HG03159 (cell line): Measurements from ENCODE around the gene PCNX3.

Experiments
- ATAC-seq: cut with Tn5 transposase; IDR thresholded peaks from one replicate; pipeline ENCODE4 v1.9.1; 2021; ENCODE audit warnings: mild to moderate bottlenecking, moderate library complexity; ENCODE audit not compliant: unreplicated experiment

The PCNX3 gene

DNA sequence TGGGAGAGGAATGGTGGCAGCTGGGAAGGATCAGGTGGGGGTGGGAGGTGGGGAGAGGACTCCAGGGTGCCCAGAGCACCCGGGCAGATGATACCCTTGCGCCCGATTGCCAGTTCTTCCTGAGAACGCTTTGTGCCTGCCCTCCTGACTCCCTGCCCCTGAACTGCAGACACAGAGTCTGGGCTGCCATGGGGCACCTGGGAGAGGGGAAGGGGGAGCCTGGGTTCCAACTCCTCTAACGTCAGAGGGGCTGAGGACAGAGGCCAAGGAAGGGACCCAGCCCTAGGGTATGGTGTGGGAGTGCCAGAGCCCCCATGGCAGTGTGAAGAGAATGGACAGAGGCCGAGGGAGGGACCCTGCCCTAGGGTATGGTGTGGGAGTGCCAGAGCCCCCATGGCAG lies 19.1 kb upstream of the PCNX3 start:
- ATAC-seq = no peak

DNA sequence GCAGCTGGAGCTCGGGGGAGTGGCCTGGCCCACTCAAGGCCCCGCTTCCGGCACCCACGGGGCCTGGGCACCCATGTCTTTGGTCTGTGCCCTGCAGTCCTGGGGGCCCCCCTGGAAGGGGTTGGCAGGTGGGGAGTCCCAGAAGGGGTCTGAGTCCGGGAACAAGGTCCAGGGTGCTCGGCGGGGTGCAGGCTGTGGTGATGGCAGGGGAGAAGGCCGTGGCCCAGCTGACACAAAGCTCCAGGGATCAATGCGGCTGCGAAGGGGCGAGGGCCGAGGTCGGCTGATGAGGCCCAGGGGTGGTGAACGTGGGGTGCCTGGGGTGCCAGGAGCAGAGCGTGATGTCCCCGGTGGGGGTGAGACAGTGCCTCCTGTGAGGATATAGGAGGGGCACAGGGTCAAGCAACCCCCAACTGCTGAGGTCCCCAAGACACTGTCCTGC lies 17.3 kb upstream of the PCNX3 start:
- no peak for ATAC-seq

DNA sequence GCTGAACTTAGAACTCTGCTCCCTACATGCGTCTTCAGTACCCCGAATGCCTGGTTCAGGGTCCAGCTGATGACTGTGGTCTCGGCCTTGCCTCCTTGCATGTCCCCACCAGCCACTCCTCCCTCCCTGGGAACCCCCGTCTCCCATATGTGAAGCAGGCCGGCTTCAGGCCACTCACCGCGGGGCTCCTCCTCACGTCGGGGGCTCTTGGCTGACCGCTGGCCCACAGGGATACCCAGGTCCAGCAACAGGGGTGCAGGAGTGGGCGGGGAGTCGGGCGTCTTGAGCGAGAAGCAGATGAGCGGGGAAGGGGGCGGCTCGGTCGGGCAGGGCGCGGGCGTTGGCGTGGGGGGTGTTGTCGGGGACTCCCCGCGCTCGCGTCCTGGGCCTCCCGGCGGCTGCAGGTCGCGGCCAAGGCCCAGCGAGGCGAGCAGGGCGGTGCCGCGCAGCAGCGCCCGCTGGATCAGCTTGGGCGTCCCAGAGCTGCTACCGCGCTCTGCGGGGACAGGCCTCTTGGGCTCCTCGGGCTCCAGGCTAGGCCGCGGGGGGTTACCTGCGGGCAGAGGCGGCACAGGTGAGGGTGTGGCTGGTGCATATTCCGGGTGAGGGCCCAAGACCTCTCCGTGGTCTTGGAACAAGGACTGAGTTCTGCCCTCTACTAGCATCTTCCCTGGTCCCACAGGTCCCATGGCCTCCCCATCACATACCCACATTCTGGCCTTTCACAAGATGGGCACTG lies 16.2 kb upstream of the PCNX3 start:
- ATAC-seq = no peak

DNA sequence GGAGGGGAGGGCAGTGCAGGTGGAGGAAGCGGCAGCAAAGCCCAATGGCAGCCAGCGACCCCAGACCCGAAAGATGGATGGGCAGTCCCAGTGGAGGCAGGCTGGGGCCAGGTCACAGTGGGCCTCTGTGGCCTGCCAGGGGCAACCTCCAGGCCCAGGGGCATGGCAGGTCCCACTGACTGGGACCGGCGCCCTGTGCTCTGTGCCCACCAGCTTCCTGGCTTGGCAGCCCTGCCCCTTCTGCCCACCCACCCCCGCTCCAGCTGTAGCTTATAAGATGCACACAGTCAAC lies 15.7 kb upstream of the PCNX3 start:
- ATAC-seq = no peak

DNA sequence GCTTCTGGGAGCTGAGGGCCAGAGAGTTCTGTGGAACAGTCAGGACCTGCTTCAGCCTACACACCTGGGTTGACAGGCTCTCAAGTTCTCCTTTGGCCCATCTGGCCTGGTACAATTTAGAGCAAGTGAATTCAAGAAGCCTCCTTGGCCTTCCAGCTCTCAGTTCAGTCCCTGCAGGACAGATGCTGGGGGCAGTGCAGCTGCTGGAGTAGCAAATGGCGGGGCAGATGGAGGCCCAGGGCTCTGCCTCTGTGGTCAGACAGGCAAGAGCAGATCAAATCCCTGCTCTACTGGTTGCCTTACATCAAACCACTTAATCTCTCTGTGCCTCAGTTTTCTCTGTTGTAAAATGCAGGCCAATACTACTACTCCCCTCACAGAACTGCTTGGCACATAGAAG lies 11.3 kb upstream of the PCNX3 start:
- ATAC-seq = no peak

DNA sequence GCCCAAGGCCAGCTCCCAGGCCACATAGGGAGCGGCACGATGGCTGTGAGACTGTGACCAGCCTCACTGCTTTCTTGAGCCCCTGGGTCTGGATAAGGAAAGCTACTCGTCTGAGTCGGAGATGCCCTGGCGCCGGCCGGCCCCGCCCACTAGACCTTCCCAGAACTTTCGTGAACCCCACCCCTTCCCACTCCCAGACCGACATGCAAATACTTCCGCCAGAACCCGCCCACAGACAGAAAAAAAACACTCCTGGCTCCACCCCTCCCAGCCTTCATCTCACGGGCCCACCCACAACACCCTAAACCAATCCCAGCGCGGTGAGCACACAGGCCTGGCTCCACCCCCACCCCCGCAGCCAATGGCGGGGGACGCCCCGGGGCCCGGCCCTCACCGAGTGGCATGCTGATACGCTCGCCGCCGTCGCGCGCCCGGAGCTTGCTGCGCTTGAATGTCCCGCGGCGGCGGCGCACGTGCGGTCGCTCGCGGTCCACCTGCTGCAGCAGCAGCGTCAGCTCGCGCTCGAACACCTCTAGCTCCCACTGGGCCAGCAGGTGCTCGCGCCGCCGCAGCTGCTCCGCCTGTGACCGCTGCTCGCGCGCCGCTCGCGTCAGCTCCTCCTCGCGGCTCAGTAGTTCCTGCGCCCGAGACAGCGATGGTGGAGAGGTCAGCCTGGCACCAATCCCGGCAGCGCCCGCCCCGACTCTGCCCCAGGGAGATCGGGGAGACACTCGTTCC lies 8.5 kb upstream of the PCNX3 start:
- ATAC-seq = no peak

DNA sequence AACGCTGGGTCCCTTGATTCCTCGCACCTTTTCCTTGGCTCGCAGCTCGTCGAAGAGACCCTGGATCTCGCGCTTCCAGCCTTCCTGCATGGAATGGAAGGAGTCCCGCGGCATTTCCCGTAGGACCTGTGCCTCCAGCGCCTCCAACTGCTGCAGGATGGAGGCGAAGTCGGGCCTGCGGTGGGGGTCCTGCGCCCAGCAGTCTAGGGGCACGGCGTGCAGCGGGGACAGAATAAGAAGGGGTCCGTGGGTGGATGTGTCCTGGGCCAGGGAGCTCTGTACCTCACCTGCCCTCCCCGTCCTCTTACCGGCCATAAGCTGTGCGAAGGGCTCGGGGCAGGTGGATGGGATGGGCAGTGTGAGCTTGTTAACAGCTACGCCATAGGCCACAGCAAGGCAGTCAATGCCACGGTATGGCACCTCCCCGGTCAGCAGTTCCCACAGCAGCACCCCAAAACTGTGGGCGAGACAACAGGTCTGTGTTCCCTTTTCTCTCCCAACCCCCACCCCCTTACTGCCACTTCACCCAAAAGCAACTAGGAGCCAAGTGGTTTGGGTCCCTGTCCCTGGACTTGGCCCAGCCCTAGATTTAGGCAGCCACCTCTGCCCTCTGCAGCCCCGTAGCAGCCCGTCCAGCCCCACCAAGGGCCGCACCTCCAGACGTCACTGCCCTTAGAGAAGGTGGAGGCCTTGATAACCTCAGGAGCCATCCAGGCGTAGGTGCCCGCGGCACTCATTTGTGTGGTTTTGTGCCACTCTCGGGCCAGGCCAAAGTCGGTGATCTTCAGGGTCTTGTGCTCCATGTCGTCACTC lies 7.8 kb upstream of the PCNX3 start:
- ATAC-seq = no peak

DNA sequence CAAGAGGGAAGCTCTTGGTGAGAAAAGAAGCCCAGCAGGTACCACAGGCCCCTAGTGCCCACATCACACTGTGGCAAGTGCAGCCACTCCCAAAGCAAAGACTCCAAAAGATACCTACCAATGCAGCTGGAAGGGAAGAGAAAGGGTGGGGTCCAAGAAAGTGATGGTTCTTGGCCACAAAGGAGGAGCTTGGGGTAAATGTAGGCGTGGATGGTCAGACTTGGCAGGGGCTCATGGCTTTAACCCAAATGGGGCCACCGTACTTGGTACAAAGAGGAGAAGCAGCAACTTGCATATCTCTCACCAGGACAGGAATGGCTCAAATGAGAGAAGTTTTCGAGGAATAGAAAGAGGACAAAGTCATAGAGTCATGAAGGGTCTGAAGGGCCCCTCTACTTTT lies 6.3 kb upstream of the PCNX3 start:
- ATAC-seq = no peak

DNA sequence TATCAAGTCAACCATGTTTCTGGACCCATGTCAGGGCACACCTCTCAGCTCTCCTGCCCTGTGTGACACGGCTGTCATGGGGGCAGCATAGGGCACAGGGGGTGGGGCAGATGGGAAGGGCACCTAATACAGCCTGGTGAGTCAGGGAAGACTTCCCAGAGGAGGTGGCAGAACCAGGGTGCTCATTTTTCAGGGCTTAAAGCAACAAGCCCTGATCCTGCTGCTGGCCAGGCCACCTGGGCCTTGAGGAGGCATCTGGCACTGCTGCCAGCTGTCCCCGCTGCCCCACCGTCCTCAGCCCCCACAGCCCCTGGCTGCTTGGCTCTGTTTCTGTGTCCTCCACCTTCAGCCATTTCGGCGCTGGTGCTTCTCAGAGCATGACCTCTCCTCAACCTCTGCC lies 5.9 kb upstream of the PCNX3 start:
- no peak for ATAC-seq

DNA sequence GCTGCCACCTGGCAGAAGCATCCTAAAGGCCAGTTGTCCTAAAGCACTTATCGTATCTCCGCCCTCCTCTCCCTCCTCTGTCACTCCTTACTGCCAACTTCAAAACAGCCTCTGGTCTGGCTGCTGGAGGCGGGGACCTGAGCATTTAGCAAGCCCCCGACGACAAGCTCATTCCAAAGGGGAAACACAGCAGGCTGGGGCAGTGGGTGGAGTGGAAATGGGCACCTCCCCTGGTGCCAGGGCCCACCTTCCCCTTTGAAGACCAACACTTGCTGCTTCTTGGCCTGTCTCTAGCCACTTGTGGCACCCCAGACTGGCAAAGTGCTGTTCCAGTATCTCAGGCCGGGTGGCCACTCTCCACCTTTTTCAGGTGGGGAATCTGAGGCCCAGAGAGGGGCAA lies 5.2 kb upstream of the PCNX3 start:
- no peak for ATAC-seq

DNA sequence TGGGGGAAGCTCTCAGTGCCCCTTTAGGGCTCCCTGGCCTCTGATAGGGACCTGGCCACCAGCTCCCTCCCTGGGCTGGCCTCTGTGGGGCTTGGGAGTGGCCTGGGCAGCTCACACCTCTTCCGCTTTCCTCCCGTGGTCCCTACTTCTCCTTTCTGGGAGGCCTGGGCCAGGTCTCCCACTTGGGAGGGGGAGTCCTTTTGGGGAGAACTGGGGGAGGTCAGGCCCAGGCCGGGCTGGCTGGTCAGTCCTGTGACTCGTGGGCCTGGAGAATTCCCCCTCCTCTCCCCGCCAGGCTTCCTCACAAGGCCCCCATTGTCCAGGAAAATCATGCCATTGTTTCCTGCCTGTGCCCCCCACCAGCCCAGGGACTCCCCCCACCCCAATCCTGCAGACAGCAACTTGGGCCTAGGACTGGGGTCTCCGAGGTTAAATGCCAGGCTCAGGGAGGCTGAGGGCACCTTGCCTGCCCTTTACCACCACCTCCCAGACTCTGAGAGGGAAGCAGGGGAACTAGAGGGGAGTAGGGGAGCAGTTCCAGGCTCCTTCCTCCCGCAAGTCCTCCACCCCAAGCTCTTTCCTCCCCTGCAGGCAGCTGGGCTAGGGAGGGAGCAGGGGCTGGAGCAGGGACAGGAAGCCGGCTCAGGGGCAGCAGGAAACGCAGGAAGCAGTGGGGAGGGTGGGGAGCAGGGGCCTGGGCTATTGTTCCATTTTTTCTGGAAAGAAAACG lies 4.4 kb upstream of the PCNX3 start:
- ATAC-seq = no peak

DNA sequence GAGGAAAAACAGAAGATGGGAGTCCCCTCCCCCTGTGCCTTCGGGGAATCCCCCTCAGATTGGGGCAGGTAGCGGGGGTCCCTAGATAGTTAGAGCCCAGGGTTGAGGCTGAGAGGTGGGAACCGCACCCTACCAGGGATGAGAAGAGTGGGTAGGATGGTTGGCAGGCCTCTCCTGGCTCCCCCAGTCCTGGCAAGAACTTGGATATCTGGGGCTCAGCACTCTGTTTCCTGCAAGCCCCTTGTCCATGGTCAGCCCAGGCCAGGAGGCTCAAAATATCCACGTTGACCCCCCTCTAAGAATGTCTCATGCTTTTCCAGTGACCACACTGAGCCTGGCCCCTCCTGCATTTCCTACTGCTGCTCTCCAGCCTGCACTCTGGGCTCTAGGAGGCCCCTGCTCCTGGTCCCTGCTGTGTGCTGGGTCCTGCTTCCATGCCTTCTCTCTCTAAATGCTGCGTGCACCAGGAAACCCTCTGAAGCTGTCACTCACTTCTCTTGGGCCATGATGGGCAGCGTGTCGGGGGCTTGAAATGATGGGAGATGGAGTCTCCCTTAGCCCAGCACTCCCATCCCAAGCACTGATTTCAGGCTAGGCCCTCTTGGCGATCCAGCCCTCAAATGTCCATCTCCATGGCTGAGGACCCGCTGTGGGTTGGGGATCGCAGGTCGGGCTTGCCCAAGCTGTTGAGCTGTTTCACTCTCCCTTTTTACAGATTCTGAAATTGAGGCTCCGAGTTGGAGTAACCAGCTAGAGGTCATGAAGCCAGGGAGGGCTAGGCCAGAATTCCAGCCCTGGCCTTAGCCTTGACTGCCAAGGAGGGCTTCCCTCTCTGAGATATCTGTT lies 3.6 kb upstream of the PCNX3 start:
- no peak for ATAC-seq

DNA sequence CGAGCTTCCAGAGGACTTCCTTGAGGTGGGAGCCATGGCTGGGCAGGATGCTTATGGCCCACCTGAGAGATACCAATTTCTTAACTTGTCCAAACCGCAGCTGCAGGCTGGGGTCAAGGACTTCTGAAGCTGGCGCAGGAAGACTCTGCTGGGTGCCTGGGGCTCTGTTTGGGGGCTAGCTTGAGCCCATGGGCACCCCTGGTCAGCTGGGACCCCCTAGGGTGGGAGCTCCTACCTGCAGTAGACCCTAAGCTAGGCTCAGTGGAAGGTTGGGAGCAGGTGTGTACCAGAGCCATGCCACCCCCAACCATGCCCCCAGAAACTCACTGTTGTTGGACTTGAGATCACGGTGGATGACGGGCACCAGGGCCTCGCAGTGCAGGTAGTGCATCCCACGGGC lies 2.9 kb upstream of the PCNX3 start:
- no peak for ATAC-seq

DNA sequence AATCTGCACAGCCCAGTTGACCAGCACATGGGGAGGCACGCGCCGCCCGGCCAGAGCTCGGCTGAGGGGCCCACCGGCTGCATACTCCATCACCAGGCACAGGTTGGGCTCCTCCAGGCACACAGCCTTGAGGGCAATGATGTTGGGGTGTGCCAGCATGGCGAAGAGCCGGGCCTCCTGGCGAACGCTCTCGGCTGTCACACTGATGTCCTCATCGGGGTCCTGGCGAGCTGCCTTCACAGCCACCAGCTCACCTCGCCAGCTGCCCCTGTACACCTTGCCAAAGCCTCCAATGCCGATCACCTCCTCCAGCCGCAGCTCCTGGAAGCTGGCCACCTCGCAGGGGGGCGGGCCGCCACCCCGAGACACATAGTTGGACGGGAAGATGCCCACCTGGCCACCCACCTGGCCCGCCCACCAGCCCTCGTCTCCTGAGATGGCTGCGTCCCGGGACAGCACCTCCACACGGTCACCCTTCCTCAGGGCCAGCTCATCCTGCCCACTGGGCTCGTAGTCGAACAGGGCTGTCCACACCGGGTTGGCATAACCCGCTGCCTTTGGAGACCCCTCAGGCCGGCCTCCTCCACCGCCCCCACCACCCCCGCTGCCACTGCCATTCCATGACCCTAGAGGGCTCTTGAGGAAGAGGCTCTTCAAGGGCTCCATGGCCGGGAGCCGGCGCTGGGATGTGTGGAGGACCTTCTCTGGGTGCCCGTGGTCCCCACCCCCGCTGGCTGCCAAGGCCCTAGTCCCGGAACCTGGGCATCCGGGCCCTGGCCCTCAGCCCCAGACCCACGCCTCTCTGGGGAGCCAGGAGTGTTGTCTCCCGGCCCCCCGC lies 2.3 kb upstream of the PCNX3 start:
- ATAC-seq = no peak

DNA sequence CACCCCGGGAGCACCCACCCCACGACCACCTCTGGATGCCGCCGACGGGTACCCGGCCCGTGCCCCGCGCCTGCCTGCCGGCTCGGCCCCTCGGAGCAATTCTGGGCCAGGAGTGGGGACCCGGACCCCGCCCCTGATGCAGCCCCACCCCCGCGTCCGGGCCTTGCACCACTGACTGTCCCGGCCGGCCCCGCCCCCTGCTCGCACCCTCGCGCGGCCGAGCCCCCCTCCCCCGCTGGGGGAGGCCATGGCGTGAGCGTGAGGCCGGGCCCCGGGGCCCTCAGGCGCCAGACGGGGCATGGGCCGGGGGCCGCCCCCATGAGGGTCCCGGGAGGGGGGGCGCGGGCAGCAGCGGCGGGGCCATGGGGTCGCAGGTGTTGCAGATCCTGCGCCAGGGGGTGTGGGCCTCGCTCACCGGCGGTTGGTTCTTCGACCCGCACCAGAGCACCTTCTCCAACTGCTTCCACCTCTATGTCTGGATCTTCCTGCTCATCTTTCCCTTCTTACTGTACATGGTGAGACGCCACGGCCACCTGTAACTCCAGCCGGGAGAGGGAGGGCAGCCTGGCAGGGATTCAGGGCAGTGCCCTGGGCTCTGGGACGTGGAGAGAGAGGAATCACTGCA lies 486 bp downstream of the PCNX3 start:
- peak; percentile 6 for ATAC-seq

DNA sequence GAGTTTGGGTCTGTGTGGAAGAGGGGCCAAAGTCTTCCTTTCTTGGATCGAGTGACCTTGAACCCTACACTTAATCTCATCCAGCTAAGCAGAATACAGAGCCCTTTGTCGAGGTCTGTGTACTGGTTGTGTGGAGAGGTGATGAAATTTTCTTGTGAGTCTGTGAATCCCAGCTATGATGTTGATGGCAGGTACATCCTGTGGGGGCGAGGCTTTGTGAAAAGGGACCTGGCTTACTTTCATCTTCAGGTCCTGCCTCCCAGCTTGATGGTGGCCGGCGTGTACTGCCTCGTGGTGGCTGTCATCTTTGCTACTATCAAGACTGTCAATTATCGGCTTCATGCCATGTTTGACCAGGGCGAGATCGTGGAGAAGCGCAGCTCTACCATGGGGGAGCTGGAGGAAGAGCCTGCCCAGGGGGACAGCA lies 1.0 kb downstream of the PCNX3 start:
- ATAC-seq = no peak

DNA sequence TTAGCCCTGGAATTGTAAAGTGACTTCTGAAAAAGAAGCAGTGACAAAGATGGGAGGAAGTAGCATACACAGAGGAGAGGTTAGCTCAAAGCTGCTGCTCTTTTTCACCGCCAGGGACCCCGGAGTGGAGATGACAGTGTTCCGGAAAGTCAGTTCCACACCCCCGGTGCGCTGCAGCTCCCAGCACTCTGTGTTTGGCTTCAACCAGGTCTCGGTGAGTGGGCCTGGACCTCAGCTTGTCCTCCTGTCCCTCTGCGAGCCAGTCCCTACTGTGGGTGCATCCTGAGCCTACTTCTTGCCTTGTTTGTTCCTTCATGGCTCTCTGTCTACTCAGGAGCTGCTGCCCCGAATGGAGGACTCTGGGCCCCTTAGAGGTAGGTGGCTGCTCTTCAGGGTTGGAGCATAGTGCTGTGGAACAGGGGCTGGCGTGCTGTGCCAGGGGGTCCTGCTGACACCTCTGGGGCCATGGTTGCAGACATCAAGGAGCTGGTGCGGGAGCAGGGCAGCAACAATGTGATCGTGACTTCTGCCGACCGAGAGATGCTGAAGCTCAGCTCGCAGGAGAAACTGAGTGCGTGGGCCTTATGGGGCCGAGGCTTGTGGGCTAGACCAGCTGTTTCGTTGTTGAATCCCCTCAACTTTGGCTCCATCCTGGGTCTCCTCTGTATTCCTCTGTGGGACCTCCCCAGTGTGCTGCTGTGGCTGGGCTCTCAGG lies 1.7 kb downstream of the PCNX3 start:
- no peak for ATAC-seq

DNA sequence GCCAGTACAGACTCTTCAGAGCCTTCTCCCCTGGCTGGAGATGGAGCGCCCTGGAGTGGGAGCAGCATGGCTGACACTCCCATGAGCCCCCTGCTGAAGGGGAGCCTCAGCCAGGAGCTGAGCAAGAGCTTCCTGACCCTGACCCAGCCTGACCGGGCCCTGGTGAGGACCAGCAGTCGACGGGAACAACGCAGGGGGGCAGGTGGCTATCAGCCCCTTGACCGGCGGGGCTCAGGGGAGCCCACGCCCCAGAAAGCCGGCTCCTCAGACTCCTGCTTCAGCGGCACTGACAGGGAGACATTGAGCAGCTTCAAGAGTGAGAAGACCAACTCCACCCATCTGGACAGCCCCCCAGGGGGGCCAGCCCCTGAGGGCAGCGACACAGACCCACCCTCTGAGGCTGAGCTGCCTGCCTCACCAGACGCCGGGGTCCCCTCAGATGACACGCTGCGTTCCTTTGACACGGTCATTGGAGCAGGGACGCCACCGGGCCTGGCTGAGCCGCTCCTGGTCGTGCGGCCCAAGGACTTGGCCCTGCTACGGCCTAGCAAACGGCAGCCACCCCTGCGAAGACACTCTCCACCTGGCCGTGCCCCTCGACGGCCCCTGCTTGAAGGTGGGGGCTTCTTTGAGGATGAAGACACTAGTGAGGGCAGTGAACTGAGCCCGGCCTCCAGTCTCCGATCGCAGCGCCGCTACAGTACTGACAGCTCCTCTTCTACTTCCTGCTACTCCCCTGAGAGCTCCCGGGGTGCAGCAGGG lies 2.6 kb downstream of the PCNX3 start:
- ATAC-seq = no peak
